HepG2 (cell line): ENCODE data around the gene CD93.

Experiments used
- EP300 ChIP-seq, 3 experiments: sonication (generic) in 1 of 3; formaldehyde crosslinking in 1 of 3; IDR thresholded peaks; 2 replicates each; pipeline versions ENCODE4 v1.5.1 to v1.6.1; 2011 to 2020; ENCODE audit warnings: low read depth in 2 of 3, low read length in 2 of 3, borderline replicate concordance in 1 of 3, improper control_type of control experiment in 1 of 3, mild to moderate bottlenecking in 1 of 3, missing genetic modification reagents in 1 of 3, moderate library complexity in 1 of 3
- TAF1 ChIP-seq: sonication (generic); formaldehyde crosslinking; IDR thresholded peaks from 2 replicates; pipeline ENCODE4 v1.4.0; 2020; ENCODE audit warnings: missing genetic modification reagents
- TOPORS ChIP-seq: sonication (generic); formaldehyde crosslinking; IDR thresholded peaks from 2 replicates; pipeline ENCODE4 v1.8.0; 2023; ENCODE audit warnings: mild to moderate bottlenecking, missing genetic modification reagents
- ZBTB33 ChIP-seq: sonication (generic); formaldehyde crosslinking; IDR thresholded peaks from 2 replicates; pipeline ENCODE4 v1.4.0; 2020; ENCODE audit warnings: missing genetic modification reagents
- ZFX ChIP-seq: sonication (generic); formaldehyde crosslinking; IDR thresholded peaks from 2 replicates; pipeline ENCODE4 v1.4.0; 2020; ENCODE audit warnings: mild to moderate bottlenecking, low read depth, missing genetic modification reagents, moderate library complexity
- TF ChIP-seq, protein P1 (sequence below): fragments of 450-650 bp; IDR thresholded peaks from 2 replicates; pipeline ENCODE4 v1.6.1; 2016
- TF ChIP-seq, protein P2 (sequence below): sonication (generic); formaldehyde crosslinking; IDR thresholded peaks from 2 replicates; pipeline ENCODE4 v1.4.0; 2020; ENCODE audit warnings: missing genetic modification reagents

GRCh38 chr20:23046431-23046830, 39.7 kb downstream of the CD93 start:
- TF ChIP-seq ZFX (CRISPR knock-in tag) (no peak), ZBTB33 (CRISPR knock-in tag) (no peak), TAF1 (CRISPR knock-in tag) (no peak), EP300 (IDR thresholded peaks at IDR 0.05; ENCODE audit: low read depth in 2 of 2, low read length in 2 of 2) (no peak), EP300 (CRISPR knock-in tag; IDR thresholded peaks at IDR 0.05; ENCODE audit: borderline replicate concordance) (no peak), TOPORS (no peak)
- TF ChIP-seq, protein P1, sequence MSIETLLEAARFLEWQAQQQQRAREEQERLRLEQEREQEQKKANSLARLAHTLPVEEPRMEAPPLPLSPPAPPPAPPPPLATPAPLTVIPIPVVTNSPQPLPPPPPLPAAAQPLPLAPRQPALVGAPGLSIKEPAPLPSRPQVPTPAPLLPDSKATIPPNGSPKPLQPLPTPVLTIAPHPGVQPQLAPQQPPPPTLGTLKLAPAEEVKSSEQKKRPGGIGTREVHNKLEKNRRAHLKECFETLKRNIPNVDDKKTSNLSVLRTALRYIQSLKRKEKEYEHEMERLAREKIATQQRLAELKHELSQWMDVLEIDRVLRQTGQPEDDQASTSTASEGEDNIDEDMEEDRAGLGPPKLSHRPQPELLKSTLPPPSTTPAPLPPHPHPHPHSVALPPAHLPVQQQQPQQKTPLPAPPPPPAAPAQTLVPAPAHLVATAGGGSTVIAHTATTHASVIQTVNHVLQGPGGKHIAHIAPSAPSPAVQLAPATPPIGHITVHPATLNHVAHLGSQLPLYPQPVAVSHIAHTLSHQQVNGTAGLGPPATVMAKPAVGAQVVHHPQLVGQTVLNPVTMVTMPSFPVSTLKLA: no peak
- TF ChIP-seq, protein P2, sequence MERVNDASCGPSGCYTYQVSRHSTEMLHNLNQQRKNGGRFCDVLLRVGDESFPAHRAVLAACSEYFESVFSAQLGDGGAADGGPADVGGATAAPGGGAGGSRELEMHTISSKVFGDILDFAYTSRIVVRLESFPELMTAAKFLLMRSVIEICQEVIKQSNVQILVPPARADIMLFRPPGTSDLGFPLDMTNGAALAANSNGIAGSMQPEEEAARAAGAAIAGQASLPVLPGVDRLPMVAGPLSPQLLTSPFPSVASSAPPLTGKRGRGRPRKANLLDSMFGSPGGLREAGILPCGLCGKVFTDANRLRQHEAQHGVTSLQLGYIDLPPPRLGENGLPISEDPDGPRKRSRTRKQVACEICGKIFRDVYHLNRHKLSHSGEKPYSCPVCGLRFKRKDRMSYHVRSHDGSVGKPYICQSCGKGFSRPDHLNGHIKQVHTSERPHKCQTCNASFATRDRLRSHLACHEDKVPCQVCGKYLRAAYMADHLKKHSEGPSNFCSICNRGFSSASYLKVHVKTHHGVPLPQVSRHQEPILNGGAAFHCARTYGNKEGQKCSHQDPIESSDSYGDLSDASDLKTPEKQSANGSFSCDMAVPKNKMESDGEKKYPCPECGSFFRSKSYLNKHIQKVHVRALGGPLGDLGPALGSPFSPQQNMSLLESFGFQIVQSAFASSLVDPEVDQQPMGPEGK: no peak
